ACC112 (cell line): ENCODE measurements around the gene SLC43A1.

Source experiments
- H2AFZ ChIP-seq: fragments of 200-600 bp; sonication (generic); one replicate; pipeline ENCODE4 v1.6.0; 2017; ENCODE audit warnings: antibody characterized with exemption, low read length; ENCODE audit not compliant: unreplicated experiment
- H3K27ac ChIP-seq: fragments of 200-600 bp; sonication (generic); 2 replicates; pipeline ENCODE4 v1.5.1; 2014; ENCODE audit warnings: low read depth, mild to moderate bottlenecking, antibody characterized with exemption, low read length, moderate library complexity
- H3K27me3 ChIP-seq: fragments of 200-600 bp; sonication (generic); 2 replicates; pipeline ENCODE4 v1.6.1; 2014; ENCODE audit warnings: mild to moderate bottlenecking, antibody characterized with exemption, low read length, moderate library complexity, mixed read lengths; ENCODE audit not compliant: insufficient read depth
- H3K36me3 ChIP-seq: fragments of 200-600 bp; sonication (generic); 2 replicates; pipeline ENCODE4 v1.6.1; 2016; ENCODE audit warnings: mild to moderate bottlenecking, antibody characterized with exemption, low read length, moderate library complexity, mixed read lengths; ENCODE audit not compliant: insufficient read depth
- H3K4me1 ChIP-seq: fragments of 200-600 bp; sonication (generic); one replicate; pipeline ENCODE4 v1.6.1; 2016; ENCODE audit warnings: low read length, mixed read lengths; ENCODE audit not compliant: insufficient read depth, unreplicated experiment, control insufficient read depth
- H3K4me3 ChIP-seq: fragments of 200-600 bp; sonication (generic); 2 replicates; pipeline ENCODE4 v1.5.1; 2014; ENCODE audit warnings: mild to moderate bottlenecking, low read depth, low read length
- H3K79me2 ChIP-seq: fragments of 200-600 bp; sonication (generic); one replicate; pipeline ENCODE4 v1.6.0; 2016; ENCODE audit warnings: low read length; ENCODE audit not compliant: control insufficient read depth, unreplicated experiment, insufficient read depth

SLC43A1 gene

GRCh38 chr11:57497303-57498247 is 17.9 kb downstream of the SLC43A1 start:
- peaks cover 7% of the 10 kb centered on the region for H3K4me1 ChIP-seq
- no peaks in the 10 kb centered on the region for H3K27me3 ChIP-seq
- no peaks in the 10 kb centered on the region for H3K79me2 ChIP-seq
- H2AFZ ChIP-seq = no peak overlapping the region
- H3K27ac ChIP-seq = no peak overlapping the region
- H3K36me3 ChIP-seq = no peaks in the 10 kb centered on the region
- no peak overlapping the region for H3K4me3 ChIP-seq

DNA sequence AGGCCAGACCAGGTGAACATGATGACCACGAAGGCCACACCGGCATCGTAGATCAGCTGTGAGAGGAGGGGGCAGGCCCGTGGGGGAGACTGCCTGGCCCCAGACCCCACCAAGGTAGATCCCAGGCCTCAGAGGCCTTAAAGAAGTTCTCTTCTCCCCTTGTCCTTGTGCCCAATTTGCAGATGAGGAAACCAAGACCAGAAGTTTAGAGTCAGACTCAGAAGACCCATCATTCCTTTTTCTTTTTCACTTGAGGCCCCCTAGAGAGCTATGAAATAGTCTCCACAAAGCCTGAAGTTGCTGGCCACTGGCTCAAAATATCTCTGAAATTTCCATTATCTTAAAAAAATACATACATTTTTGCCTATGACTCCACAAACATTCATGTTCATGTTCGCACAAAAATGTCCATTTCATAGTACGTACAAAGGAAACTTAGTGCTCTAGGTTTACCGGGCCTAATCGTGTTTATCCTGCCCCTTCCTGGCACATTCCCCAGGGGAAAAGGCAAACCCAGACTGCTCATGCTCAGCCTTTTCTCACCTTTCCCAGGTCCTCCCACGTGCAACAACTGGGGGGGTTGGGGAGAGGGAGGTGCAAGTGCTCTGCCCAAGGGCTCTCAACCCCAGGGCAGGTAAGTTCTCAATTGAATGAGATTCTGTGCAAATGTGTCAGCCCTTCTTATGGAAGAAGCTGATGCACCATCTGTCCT is 19.2 kb downstream of the SLC43A1 start:
- no peak overlapping the region for H2AFZ ChIP-seq

DNA sequence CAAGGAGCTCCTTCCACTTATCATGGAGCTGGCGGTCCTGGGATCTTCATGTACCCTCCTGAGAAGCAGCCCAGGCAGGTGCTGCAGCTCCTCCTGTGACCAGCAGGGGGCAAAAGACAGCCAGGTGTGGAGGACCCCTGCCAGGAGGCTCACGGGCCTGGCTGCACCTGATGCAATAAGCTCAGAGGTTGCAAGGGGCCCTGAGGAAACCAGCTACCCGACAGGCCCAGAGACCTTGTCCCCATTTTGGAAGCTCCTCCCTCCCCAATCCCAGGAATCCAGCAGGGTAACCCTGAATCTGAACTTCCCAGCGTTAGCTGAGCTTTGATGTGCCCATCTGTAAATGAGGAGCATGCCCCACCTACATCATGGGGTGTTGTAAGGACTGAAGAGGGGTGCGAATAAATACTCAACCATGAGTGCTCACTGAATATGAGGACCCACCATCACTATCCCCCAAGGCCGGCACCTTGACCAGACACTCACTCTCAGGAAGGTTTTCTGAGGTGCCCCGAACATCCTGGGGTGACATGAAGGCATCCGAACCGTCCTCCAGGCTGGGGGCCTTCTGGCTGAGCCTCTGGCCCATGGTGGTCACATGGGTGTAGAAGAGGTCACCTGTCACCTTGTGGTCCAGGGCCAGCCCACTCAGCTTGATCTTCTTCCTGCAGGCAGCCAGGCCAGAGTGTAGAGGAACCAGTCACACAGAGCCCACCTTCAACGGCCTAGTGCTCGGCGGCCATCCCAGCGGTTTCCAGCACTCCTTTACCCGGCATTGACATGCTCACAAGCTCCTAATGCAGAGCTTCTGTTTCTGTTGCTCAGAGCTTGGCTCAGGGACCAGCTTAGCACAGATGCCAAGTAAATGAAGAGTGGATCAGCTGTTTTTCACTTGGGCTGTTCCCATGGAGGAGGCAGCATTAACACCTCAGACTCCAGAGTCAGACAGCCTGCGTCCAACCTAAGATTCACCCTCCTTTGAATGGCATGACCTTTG is 21.7 kb downstream of the SLC43A1 start:
- no peaks in the 10 kb centered on the region for H3K79me2 ChIP-seq
- no peak overlapping the region for H3K27ac ChIP-seq
- no peak overlapping the region for H2AFZ ChIP-seq
- H3K4me1 ChIP-seq = no peaks in the 10 kb centered on the region
- no peaks in the 10 kb centered on the region for H3K36me3 ChIP-seq
- no peak overlapping the region for H3K4me3 ChIP-seq
- no peaks in the 10 kb centered on the region for H3K27me3 ChIP-seq

More for the DNA sequence above, 19.2 kb downstream of the SLC43A1 start:
- no peak overlapping the region for H3K4me3 ChIP-seq
- no peaks in the 10 kb centered on the region for H3K27me3 ChIP-seq
- H3K79me2 ChIP-seq = no peaks in the 10 kb centered on the region
- no peaks in the 10 kb centered on the region for H3K36me3 ChIP-seq
- peaks cover 7% of the 10 kb centered on the region for H3K4me1 ChIP-seq
- no peak overlapping the region for H3K27ac ChIP-seq

- H3K36me3 ChIP-seq = no peaks in the 10 kb centered on the region
- no peaks in the 10 kb centered on the region for H3K27me3 ChIP-seq
- no peaks in the 10 kb centered on the region for H3K4me1 ChIP-seq
- no peak overlapping the region for H3K4me3 ChIP-seq
- H3K27ac ChIP-seq = no peak overlapping the region
- no peaks in the 10 kb centered on the region for H3K79me2 ChIP-seq
- H2AFZ ChIP-seq = no peak overlapping the region
These were observed 24.0 kb downstream of the SLC43A1 start for GRCh38 chr11:57491371-57492061.

DNA sequence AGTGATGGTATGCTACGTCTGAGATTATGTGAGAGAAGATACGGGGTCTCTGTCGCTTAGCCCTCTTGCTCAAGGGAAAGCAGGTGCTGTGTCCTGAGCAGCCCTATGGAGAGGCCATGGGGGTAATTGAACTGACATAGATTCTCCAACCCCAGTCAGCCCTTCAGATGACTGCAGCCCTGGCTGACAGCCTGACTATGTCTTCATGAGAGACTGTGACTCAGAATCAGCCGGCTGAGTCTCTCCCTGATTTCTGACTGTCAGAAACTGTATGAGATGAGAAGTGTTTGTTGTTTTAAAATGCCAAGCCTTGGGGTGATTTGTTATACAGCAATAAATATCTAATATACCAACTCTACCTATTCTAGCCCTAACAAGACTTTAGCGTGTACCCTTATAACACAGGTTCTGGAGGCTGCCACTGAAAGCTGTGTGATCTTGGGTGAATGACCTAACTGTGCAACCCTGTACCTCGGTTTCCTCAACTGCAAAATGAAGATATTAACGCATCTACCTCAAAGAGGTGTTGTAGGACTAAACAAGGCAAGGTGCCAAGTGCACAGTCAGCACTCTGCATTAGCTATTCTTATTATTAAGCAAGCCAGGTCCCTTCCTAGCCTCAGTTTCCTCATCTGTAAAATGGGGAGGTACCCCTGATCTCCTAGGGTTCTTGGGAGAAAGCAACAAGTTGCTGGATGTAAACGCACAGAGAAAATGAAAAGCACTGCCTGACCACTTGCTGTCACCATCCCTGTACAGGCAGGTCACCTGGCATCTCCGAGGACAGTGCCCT is 24.9 kb downstream of the SLC43A1 start:
- Histone ChIP-seq H3K27me3 (no peaks in the 10 kb centered on the region), H3K79me2 (no peaks in the 10 kb centered on the region), H2AFZ (no peak overlapping the region), H3K27ac (no peak overlapping the region), H3K4me1 (no peaks in the 10 kb centered on the region), H3K4me3 (no peak overlapping the region), H3K36me3 (no peaks in the 10 kb centered on the region)

- Histone ChIP-seq H3K36me3 (no peaks in the 10 kb centered on the region), H3K79me2 (no peaks in the 10 kb centered on the region), H3K4me1 (no peaks in the 10 kb centered on the region), H2AFZ (no peak overlapping the region), H3K27ac (no peak overlapping the region), H3K27me3 (no peaks in the 10 kb centered on the region), H3K4me3 (no peak overlapping the region)
These were observed 27.4 kb downstream of the SLC43A1 start for GRCh38 chr11:57487920-57488659.

GRCh38 chr11:57487021-57487778 is 28.3 kb downstream of the SLC43A1 start:
- Histone ChIP-seq H3K27ac (no peak overlapping the region), H2AFZ (no peak overlapping the region), H3K4me3 (no peak overlapping the region), H3K4me1 (no peaks in the 10 kb centered on the region), H3K36me3 (no peaks in the 10 kb centered on the region), H3K27me3 (peaks cover 8% of the 10 kb centered on the region), H3K79me2 (no peaks in the 10 kb centered on the region)

DNA sequence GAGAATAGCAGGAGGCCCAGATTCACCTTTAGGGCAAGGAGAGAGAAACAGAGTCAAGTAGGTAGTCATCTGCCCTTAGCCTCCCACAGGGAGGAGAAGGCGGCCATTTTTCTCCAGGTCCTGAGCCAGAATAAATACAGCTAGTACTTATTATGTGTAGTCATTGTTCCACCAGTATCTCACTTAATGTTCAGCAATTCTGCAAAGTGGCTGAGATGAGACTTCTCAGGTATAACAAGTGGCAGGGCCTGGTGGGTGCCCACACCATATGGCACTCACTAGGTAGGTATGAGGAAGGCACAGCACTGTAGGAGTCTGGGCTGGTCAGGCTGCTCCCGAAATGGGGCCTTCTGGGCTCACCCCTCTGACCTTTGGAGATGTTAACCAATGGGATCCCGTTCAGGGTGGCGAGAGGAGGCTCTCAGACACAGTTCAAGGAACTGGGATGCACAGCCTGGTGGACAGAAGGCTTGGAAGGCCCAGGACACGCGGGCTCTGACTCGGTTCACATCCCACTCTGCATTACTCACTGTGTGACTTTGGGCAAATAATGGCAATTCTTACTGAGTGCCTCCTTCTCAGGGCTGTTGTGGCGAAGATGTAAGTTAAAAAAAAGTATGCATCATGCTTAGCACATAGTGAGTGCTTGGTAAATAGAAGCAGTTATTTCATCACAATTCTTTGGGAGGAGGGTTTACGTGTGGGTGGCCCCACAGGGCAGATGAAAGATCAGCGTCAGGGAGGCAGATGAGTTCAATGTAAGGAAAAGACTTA is 30.1 kb downstream of the SLC43A1 start:
- Histone ChIP-seq H2AFZ (no peak overlapping the region), H3K27ac (no peak overlapping the region), H3K4me3 (no peak overlapping the region), H3K79me2 (no peaks in the 10 kb centered on the region), H3K36me3 (no peaks in the 10 kb centered on the region), H3K27me3 (peaks cover 14% of the 10 kb centered on the region), H3K4me1 (no peaks in the 10 kb centered on the region)
